Panc1 (cell line): Measurements from ENCODE around the gene CTDSP2.

ENCODE experiments used
- CTCF ChIP-seq: fragments of 450-650 bp; IDR thresholded peaks from 2 replicates; pipeline ENCODE4 v1.5.1; 2017; ENCODE audit warnings: mild to moderate bottlenecking
- POLR2AphosphoS5 ChIP-seq: IDR thresholded peaks from 2 replicates; pipeline ENCODE4 v1.6.1; 2012; ENCODE audit warnings: mild to moderate bottlenecking, low read depth, low read length, moderate library complexity
- REST ChIP-seq, 2 experiments: IDR thresholded peaks; 2 replicates each; pipeline ENCODE4 v1.6.1; 2011 to 2012; ENCODE audit warnings: low read depth in 2 of 2, control low read depth in 1 of 2, low read length in 1 of 2, mild to moderate bottlenecking in 1 of 2, moderate library complexity in 1 of 2; ENCODE audit not compliant: insufficient read depth in 1 of 2
- TCF7L2 ChIP-seq: IDR thresholded peaks from 2 replicates; pipeline ENCODE4 v1.6.1; 2011; ENCODE audit warnings: mild to moderate bottlenecking, low read depth, low read length, inconsistent platforms

GRCh38 chr12:57894399-57895292, 48.1 kb upstream of the CTDSP2 start:
- no peak for TF ChIP-seq CTCF
- TF ChIP-seq POLR2AphosphoS5: no peak
- TF ChIP-seq REST (IDR thresholded peaks at IDR 0.05; ENCODE audit: insufficient read depth in 1 of 2, low read depth in 2 of 2, low read length in 1 of 2): no peak
- no peak for TF ChIP-seq TCF7L2
